ENCODE results near the gene ITSN2. TPM values are rescaled to one million over a fixed set of nuclear protein-coding genes. Genes with fewer than 3 reads are reported as not detected.
A peak's percentile ranks its signal among the peaks of the same experiment; 100 is the strongest.
"Not testable (repeated sequence)": the region's sequence is repeated elsewhere in the genome, so short reads cannot be mapped to it uniquely, and the experiment has no call there.

Gene ITSN2
- total and polyA plus RNA-seq, 2 of the 8 experiments (the other 6 are each of a cell fraction or from before 2014, with no cell fraction given) = 9.3 to 17.0 TPM

GRCh38 chr2:24339098-24339497, 21.2 kb downstream of the ITSN2 start:
- H2AFZ ChIP-seq (ENCODE audit: low read length); POLR2A ChIA-PET (ENCODE audit: partially characterized antibody); H3K23me2 ChIP-seq (ENCODE audit: low read depth, low read length); H2BK120ac ChIP-seq (replicated peaks; ENCODE audit: low read depth, low read length); H2BK12ac ChIP-seq (ENCODE audit: low read depth, low read length); H4K5ac ChIP-seq (ENCODE audit: insufficient read length, low read depth, low read length); H4K20me1 ChIP-seq (replicated peaks in 1 of 2; ENCODE audit: control insufficient read depth in 1 of 2, insufficient read depth in 2 of 2, low read length in 2 of 2); DNase-seq (ENCODE audit: low read depth in 1 of 2, low spot score in 2 of 2); H3K9me3 ChIP-seq (ENCODE audit: insufficient read depth in 2 of 2, low read depth in 1 of 2, low read length in 1 of 2); H3K27me3 ChIP-seq (replicated peaks in 1 of 4; ENCODE audit: control insufficient read depth in 3 of 4, extremely low read depth in 1 of 4, insufficient read depth in 3 of 4, low read length in 3 of 4); H3K18ac ChIP-seq (ENCODE audit: extremely low read depth, low read length); H3K4me1 ChIP-seq (replicated peaks in 1 of 4; ENCODE audit: control insufficient read depth in 3 of 4, insufficient read depth in 4 of 4, low read length in 3 of 4); H3K36me3 ChIP-seq (ENCODE audit: control insufficient read depth in 2 of 4, insufficient read depth in 4 of 4, low read length in 3 of 4); H3K4me3 ChIP-seq (ENCODE audit: extremely low read depth in 1 of 4, insufficient read depth in 2 of 4, low read depth in 3 of 4, low read length in 4 of 4); H3K14ac ChIP-seq (ENCODE audit: insufficient read length); H3K56ac ChIP-seq (replicated peaks; ENCODE audit: insufficient read length, low read depth, low read length); H2BK5ac ChIP-seq (ENCODE audit: low read depth, low read length); H3K4me2 ChIP-seq (ENCODE audit: insufficient read depth in 1 of 2, low read depth in 2 of 2, low read length in 2 of 2); H4K91ac ChIP-seq (replicated peaks; ENCODE audit: insufficient read length, low read length); H2AK5ac ChIP-seq (ENCODE audit: low read depth, low read length); FAIRE-seq; H3K79me1 ChIP-seq (ENCODE audit: low read depth, low read length); H4K8ac ChIP-seq (ENCODE audit: extremely low read depth, insufficient read depth, low read length); H3K4ac ChIP-seq (replicated peaks; ENCODE audit: insufficient read length, low read depth, low read length); H2BK15ac ChIP-seq (ENCODE audit: low read length); H3K9ac ChIP-seq (replicated peaks in 1 of 4; ENCODE audit: extremely low read depth in 1 of 4, low read depth in 3 of 4, low read length in 3 of 4); H3K27ac ChIP-seq (ENCODE audit: low read depth, low read length); H3K79me2 ChIP-seq (ENCODE audit: control insufficient read depth in 1 of 2, insufficient read depth in 2 of 2, low read length in 2 of 2); H3K23ac ChIP-seq (ENCODE audit: insufficient read length): not testable (repeated sequence)
- H2BK20ac ChIP-seq (ENCODE audit: low read length) = 0 out of 2 replicates have a peak overlapping the region, but pooled peaks have one; percentile 48
- CTCF ChIA-PET (ENCODE audit: partially characterized antibody) = interaction anchor here (0.6 to 0.9 kb wide), 3 partner anchors 12 to 135 kb away, joined by 3 to 4 read pairs (median 3); no protein-coding TSS in a partner anchor
- WGBS, 2 experiments (ENCODE audit: extremely low coverage in 1 of 2, insufficient coverage in 1 of 2, insufficient read length in 1 of 2, insufficient replicate concordance in 2 of 2, low coverage in 1 of 2, low lambda C conversion rate in 2 of 2, missing lambda C conversion rate in 1 of 2) = 87% methylated on average over 6 of the region's 9 CpGs; no CpG with 5 or more reads in 1 of the 2 experiments

Data from H1 (cell line).